Cerebellar nuclear complex (tissue), 1 donor: ENCODE measurements around the gene FHIT.

Source experiments
- DNase-seq, 2 experiments: peaks; one replicate each; lab custom pipeline; 2025; lab: John Stamatoyannopoulos, UW

Gene FHIT

GRCh38 chr3:59795756-59796155, 1455.5 kb downstream of the FHIT start:
- DNase-seq: no peak

GRCh38 chr3:59793976-59794375, 1457.3 kb downstream of the FHIT start:
- no peak for DNase-seq

- DNase-seq: no peak
These were observed 1459.4 kb downstream of the FHIT start for GRCh38 chr3:59791774-59792308.

- no peak for DNase-seq
These were observed 1461.0 kb downstream of the FHIT start for GRCh38 chr3:59790241-59790640.

- no peak for DNase-seq
These were observed 1462.5 kb downstream of the FHIT start for GRCh38 chr3:59788801-59789200.

GRCh38 chr3:59788133-59788532, 1463.1 kb downstream of the FHIT start:
- DNase-seq: no peak

- DNase-seq: no peak
These were observed 1464.9 kb downstream of the FHIT start for GRCh38 chr3:59786374-59786773.

- no peak for DNase-seq
These were observed 1467.1 kb downstream of the FHIT start for GRCh38 chr3:59784164-59784563.

GRCh38 chr3:59783468-59783988, 1467.7 kb downstream of the FHIT start:
- DNase-seq: no peak

GRCh38 chr3:59782664-59783063, 1468.6 kb downstream of the FHIT start:
- no peak for DNase-seq

GRCh38 chr3:59780209-59780608, 1471.0 kb downstream of the FHIT start:
- no peak for DNase-seq

- no peak for DNase-seq
These were observed 1472.0 kb downstream of the FHIT start for GRCh38 chr3:59779260-59779659.

- no peak for DNase-seq
These were observed 1473.6 kb downstream of the FHIT start for GRCh38 chr3:59777667-59778077.

- DNase-seq: no peak
These were observed 1474.2 kb downstream of the FHIT start for GRCh38 chr3:59777066-59777465.

GRCh38 chr3:59775761-59776325, 1475.4 kb downstream of the FHIT start:
- DNase-seq: no peak

GRCh38 chr3:59775106-59775505, 1476.1 kb downstream of the FHIT start:
- no peak for DNase-seq

- DNase-seq: no peak
These were observed 1476.6 kb downstream of the FHIT start for GRCh38 chr3:59774634-59775033.

GRCh38 chr3:59774000-59774399, 1477.3 kb downstream of the FHIT start:
- no peak for DNase-seq

GRCh38 chr3:59772416-59773408, 1478.5 kb downstream of the FHIT start:
- no peak for DNase-seq

GRCh38 chr3:59771768-59772181, 1479.5 kb downstream of the FHIT start:
- no peak for DNase-seq

- DNase-seq: no peak
These were observed 1482.0 kb downstream of the FHIT start for GRCh38 chr3:59769127-59769750.

- DNase-seq: no peak
These were observed 1484.9 kb downstream of the FHIT start for GRCh38 chr3:59766200-59766872.
